Vagina (tissue), 2 donors: ENCODE results near the gene MRPS7.
"Not testable (repeated sequence)": the region's sequence is repeated elsewhere in the genome, so short reads cannot be mapped to it uniquely, and the experiment has no call there.

Experiments
- CTCF ChIP-seq, 3 experiments: fragments of 450-650 bp in 2 of 3; fragments of 200-600 bp in 1 of 3; sonication (generic) in 1 of 3; IDR thresholded peaks; one replicate each; pipeline ENCODE4 v1.5.1; 2017 to 2019; ENCODE audit warnings: antibody characterized with exemption in 3 of 3, mild to moderate bottlenecking in 2 of 3, moderate library complexity in 2 of 3
- POLR2A ChIP-seq, 2 donors: fragments of 450-650 bp; IDR thresholded peaks; one replicate each; pipeline ENCODE4 v1.6.1; 2017; ENCODE audit warnings: antibody characterized with exemption in 2 of 2, mild to moderate bottlenecking in 2 of 2, moderate library complexity in 2 of 2
- POLR2AphosphoS5 ChIP-seq, 2 donors: sonication (generic); formaldehyde crosslinking; IDR thresholded peaks; one replicate each; pipeline ENCODE4 v1.9.0; 2017; ENCODE audit warnings: antibody characterized with exemption in 2 of 2, mild to moderate bottlenecking in 2 of 2, low read depth in 1 of 2; ENCODE audit not compliant: insufficient read depth in 1 of 2

DNA sequence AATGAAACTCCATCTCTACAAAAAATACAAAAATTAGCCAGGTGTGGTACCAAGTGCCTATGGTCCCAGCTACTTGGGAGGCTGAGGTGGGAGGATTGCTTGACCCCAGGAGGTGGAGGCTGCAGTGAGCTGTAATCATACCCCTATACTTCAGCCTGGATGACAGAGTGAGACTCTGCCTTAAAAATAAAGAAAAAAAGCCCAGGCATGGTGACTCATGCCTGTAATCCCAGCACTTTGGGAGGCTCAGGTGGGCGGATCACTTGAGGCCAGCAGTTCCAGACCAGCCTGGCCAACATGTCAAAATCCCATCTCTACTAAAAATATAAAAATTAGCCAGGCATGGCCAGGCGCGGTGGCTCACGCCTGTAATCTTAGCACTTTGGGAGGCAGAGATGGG lies 18.5 kb downstream of the MRPS7 start:
- not testable (repeated sequence) for TF ChIP-seq CTCF (IDR thresholded peaks at IDR 0.05); POLR2A (IDR thresholded peaks at IDR 0.05); POLR2AphosphoS5 (IDR thresholded peaks at IDR 0.05; ENCODE audit: insufficient read depth in 1 of 2, low read depth in 1 of 2)
